Measurements from ENCODE around the gene UGT1A10.
"Not testable (repeated sequence)": the region's sequence is repeated elsewhere in the genome, so short reads cannot be mapped to it uniquely, and the experiment has no call there.

The UGT1A10 gene

DNA sequence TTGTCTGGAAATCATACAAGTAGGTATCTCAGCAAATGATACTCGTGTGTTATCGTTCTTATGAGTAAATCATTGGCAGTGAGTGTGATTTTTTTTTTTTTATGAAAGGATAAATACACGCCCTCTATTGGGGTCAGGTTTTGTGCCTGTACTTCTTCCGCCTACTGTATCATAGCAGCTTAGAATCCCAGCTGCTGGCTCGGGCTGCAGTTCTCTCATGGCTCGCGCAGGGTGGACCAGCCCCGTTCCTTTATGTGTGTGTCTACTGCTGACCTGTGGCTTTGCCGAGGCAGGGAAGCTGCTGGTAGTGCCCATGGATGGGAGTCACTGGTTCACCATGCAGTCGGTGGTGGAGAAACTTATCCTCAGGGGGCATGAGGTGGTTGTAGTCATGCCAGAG lies at the start of gene UGT1A10:
Gene UGT1A10 (plus strand): TSS at position 143 of the 400 bp plus-strand sequence. CDS start 75 bp downstream, at position 218.
- not testable (repeated sequence) for DNase-seq (ENCODE audit: low read depth in 2 of 2)

DNA sequence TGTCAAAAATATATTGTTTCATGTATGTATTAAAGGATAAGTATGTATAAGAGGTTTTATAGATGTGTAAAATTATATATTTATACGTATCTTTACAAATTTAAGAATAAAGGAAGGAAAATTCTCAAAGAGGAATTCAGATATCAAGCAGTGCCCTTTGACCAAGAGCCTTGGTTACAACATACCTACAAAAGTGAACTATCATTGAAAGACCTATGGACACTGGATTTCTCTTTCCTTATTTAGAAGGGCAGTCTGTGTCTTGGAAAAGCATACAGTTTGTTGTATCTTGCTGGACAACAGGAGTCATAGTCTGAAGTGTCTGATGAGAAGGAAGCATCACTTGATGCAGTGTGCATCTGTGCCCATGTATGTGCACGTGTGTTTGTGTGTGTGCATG lies 47.8 kb upstream of the UGT1A10 start:
- DNase-seq (ENCODE audit: low read depth in 2 of 2): no peak

DNA sequence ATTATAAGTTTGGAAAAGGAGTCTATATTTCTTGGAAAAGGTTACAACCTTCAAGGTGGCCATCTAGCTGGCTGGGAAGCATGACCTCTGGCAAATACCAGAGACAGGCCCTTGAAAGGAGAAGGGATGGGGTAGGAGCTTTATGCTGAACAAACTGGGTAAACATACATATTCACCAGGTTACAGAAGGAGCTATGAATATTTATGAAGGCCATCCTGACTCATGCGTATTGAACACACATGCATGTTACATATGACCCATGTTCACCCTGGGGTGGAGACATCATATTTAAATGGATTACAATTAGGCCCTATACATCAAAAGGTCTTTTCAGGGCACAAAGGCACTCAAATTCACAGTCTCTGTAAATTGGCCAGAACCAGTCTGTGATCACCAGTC lies 43.5 kb upstream of the UGT1A10 start:
- not testable (repeated sequence) for DNase-seq (ENCODE audit: low read depth in 2 of 2)

DNA sequence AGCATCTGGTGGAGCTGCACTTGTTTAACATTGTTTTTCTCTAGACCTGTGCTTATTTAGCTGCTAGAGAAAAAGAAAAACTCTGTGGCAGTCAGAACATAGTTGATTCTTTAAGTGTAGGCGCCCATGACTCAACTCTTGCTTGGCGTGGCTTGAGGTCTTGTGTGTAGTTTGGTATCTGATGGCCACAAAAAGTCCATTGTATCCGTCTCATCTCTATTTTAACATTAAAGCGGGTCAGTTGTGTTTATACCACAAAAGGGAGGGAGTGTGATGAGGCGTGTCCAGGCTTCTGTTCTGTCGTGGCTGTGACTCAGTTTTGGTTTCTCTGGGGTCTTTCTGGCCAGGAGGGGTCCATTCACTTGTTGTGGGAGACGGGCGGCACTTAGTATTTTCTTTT lies 43.0 kb upstream of the UGT1A10 start:
- no peak for DNase-seq (ENCODE audit: low read depth in 2 of 2)

DNA sequence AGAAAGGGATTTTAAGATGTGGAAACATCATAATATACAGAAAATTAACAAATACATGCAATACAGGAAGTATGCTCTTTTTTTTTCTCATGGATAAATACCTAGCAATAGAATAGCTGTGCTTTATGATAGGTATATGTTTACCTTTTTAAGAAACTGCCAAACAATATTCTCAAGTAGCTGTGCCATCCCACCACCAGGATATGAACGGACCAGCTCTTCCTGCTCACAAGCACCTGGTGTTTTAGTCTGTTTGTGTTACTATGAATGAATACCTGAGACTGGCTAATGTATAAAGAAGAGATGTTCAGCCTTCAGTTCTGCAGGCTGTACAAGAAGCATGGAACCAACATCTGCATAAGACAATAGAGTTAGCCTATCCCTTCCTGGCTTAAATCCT lies 38.7 kb upstream of the UGT1A10 start:
- no peak for DNase-seq (ENCODE audit: low read depth in 2 of 2)

DNA sequence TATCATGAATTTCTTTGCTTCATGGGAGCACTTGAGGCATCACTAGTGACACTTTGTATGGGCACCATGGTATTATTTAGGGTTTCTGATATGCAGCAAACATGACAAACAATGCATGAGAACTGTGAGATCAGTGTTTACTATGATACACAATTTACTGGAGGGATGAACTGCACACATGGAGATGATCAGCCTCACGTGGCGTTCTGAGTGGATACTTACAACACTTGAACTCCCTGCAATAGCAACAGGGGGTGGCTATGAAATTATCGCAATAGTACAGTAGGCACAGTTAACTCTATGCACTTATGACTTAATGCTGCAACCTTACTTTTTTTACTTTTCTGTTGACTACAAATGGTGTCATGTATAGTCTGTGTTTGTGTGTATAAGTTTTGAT lies 37.3 kb upstream of the UGT1A10 start:
- no peak for DNase-seq (ENCODE audit: low read depth in 2 of 2)

DNA sequence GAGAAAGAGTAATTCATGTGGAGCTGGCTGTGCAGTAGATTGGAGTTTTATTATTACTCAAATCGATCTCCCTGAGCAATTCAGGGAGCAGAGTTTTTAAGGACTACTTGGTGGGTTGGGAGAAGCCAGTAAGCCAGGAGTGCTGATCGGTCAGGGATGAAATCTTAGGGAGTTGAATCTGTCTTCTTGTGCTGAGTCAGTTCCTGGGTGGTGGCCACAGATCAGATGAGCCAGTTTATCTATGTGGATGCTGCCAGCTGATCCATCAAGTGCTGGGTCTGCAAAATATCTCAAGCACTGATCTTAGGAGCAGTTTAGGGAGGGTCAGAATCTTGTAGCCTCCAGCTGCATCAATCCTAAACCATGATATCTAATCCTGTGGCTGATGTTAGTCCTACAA lies 35.9 kb upstream of the UGT1A10 start:
- no peak for DNase-seq (ENCODE audit: low read depth in 2 of 2)

DNA sequence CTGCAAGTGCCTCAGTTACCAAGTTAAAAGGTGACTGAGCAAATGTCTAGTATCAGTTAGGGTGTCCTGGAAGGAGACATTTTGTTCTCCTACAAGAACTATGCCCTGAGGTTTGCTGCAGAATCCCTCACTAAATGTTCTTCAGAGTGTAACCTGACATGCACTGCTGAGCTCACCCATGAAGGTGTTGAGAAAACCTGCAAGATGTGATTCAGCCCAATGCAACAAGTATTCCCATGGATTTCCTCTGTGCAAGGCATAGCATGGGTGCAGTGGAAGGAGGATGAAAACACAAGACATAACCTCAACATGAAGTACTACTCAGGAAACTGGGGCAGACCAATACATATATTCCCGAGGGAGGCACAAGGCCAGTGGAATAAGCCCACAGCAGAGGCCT lies 34.2 kb upstream of the UGT1A10 start:
- DNase-seq (ENCODE audit: low read depth in 2 of 2): no peak

DNA sequence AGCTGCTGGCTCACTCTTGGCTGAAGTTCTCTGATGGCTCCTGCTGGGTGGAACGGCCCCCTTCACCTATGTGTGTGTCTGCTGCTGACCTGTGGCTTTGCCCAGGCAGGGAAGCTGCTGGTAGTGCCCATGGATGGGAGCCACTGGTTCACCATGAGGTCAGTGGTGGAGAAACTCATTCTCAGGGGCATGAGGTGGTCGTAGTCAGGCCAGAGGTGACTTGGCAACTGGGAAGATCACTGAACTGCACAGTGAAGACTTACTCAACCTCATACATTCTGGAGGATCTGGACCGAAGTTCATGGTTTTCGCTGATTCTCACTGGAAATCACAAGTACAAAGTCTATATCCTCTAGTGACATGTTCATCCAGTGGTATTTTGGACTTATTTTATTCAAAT lies 32.7 kb upstream of the UGT1A10 start:
- no peak for DNase-seq (ENCODE audit: low read depth in 2 of 2)

DNA sequence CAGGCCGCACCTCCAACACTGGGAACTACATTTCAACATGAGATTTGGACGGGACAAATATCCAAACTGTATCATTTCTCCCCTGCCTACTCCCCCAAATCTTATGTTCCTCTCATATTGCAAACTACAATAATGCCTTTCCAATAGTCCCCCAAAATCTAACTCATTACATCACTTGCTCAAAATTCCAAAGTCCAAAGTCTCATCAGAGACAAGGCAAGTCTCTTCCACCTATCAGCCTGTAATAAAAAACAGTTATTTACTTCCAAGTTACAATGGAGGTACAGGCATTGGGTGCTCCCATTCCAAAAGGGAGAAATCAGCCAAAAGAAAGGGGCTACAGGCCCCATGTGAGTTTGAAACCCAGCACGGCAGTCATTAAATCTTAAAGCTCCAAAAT lies 31.4 kb upstream of the UGT1A10 start:
- no peak for DNase-seq (ENCODE audit: low read depth in 2 of 2)

DNA sequence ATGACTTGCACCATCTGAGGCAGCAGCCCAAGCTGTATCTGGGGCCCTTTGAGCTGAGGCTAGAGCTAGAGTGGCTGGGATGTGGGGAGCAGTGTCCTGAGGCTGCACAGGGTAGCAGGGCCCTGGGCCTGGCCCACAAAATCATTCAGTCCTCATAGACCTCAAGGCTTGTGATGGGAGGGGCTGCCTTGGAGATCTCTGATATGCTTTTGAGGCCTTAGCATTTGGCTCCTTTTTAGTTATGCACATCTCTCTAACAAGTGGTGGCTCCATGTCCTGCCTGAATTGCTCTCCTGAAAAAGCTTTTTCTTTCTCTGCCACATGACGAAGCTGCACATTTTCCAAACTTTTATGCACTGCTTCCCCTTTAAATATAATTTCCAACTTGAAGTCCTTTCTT lies 30.6 kb upstream of the UGT1A10 start:
- DNase-seq (ENCODE audit: low read depth in 2 of 2): no peak

DNA sequence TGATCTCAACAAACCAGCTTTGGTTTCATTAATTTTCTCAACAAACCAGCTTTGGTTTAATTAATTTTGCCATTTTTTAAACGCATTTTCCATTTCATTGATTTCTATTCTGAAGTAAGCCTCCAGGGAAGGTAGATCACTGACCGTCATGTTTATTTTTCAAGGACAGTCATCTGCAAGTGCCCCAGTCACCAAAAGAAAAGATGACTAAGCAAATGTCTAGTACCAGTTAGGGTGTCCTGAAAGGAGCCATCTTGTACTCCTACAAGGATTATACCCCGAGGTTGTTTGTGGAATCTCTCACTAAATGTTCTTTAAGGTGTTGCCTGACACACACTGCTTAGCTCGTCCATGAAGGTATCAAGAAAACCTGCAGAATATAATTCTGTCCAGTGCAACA lies 25.0 kb upstream of the UGT1A10 start:
- no peak for DNase-seq (ENCODE audit: low read depth in 2 of 2)

DNA sequence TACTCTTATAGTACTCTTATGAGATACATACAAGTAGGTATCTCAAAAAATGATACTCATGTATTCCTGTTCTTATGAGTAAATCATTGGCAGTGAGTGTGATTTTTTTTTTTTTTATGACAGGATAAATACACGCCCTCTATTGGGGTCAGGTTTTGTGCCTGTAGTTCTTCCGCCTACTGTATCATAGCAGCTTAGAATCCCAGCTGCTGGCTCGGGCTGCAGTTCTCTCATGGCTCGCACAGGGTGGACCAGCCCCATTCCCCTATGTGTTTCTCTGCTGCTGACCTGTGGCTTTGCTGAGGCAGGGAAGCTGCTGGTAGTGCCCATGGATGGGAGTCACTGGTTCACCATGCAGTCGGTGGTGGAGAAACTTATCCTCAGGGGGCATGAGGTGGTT lies 18.8 kb upstream of the UGT1A10 start, which contains the start of gene UGT1A8:
Gene UGT1A8 (plus strand): TSS at position 158 of the 400 bp plus-strand sequence. CDS start 75 bp downstream, at position 233.
- DNase-seq (ENCODE audit: low read depth in 2 of 2): not testable (repeated sequence)

DNA sequence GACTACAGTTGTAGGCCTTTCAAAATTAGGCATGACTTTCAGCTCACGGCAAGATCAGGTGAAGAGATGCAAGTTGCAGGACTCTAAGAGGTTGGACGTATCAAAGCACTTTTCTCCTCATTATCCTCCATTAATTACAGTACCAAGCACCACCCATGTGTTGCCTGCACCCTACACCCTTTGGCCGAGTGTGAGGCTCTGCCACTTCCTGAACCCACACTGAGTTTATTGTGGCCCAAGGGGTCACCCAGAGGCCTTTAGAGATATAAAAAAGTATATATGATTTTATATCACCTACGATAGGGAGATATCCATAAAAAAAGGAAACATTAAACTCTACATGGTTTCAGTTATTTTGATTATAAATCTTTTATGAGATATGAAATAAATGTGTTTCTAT lies 16.0 kb upstream of the UGT1A10 start:
- DNase-seq (ENCODE audit: low read depth in 2 of 2): no peak

DNA sequence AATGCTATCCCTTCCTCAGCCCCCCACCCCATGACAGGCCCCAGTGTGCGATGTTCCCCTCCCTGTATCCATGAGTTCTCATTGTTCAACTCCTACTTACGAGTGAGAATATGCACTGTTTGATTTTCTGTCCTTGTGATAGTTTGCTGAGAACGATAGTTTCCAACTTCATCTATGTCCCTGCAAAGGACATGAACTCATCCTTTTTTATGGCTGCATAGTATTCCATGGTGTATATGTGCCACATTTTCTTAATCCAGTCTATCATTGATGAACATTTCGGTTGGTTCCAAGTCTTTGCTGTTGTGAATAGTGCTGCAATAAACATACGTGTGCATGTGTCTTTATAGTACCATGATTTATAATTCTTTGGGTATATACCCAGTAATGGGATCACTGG lies 14.4 kb upstream of the UGT1A10 start:
- not testable (repeated sequence) for DNase-seq (ENCODE audit: low read depth in 2 of 2)

DNA sequence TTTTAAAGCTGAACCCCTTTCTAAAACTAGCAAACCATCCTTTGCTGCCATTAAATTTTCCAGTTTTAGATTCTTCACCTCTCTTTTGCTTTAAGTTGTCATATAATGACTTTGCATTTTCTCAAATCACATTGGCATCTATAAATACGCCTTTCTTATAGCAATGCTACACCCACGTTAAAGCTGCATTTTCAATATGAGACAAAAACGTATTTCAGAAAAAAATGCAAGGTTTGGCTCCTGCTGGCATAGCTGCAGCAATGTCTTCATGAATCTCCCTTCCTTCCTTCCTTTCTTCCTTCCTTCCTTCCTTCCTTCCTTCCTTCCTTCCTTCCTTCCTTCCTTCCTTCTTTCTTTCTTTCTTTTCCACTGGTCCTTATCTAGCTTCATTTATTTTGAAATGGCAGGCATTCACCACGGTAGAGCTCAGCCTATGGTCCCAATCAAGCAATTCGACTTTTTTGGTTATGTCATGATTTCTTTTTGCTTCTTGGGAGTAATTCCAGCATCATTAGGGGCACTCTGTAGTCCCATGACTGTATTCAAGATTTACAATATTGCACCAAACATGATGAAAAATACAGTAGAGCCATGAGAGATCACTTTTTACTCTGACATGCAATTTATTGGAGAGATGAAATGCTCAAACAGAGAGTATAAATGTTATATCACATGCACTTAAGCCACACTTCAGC lies 8.8 kb upstream of the UGT1A10 start:
- DNase-seq (ENCODE audit: low read depth in 2 of 2): no peak

DNA sequence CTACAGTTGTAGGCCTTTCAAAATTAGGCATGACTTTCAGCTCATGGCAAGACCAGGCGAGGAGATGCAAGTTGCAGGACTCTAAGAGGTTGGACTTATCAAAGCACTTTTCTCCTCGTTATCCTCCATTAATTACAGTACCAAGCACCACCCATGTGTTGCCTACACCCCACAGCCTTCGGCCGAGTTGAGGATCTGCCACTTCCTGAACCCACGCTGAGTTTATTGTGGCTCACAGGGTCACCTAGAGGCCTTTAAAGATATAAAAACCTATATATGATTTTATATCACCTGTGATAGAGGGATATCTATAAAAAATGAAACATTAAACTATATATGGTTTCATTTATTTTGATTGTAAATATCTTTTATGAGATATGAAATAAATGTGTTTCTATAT lies 2.6 kb downstream of the UGT1A10 start:
- no peak for DNase-seq (ENCODE audit: low read depth in 2 of 2)

DNA sequence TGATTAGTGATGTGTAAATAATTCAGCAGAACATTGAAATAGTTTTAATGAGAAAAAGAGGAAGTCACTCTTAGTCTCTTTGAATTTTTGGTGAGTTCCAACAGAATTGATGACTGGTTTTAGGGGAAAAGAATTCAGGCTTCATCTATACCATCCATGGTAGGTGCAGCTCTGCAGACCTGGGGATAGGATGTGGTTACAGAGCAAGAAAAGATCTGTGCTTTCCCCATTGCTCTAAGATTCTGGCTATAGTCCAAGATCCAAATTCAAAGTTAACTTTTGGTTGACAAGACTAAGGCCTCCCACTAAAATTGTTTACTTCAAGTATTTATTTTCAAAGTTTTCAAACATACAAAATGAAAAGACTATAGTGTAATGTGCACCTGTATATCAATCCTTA lies 3.6 kb downstream of the UGT1A10 start:
- no peak for DNase-seq (ENCODE audit: low read depth in 2 of 2)

DNA sequence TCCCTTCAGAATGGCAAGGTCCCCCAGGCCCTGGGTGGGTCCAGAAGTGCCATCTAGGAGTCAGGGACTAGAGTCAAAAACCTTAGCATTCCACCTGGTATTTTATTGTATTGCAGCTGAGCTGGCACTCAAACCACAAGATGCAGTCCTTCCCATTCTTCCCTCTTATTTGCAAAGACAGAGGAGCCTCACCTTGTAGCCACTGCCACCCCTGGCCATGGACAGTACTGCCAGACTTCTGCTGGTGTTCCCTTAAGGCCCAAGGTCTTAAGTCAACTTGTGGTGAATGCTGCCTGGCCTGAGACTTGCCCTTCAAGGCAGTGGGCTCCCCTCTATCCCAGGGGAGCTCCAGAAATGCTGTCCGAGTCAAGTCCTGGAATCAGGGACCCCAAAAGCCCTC lies 6.9 kb downstream of the UGT1A10 start:
- no peak for DNase-seq (ENCODE audit: low read depth in 2 of 2)

DNA sequence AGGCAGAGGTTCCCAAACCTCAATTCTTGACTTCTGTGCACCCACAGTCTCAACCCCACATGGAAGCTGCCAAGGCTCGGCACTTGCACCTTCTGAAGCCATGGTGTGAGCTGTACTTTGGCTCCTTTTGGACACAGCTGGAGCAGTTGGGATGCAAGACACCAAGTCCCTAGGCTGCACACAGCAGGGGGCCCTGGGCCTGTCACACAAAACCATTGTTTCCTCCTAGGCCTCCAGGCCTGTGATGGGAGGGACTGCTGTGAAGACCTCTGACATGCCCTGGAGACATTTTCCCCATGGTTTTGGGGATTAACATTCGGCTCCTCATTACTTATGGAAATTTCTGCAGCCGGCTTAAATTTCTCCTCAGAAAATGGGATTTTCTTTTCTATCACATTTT lies 9.8 kb downstream of the UGT1A10 start:
- not testable (repeated sequence) for DNase-seq (ENCODE audit: low read depth in 2 of 2)

DNA sequence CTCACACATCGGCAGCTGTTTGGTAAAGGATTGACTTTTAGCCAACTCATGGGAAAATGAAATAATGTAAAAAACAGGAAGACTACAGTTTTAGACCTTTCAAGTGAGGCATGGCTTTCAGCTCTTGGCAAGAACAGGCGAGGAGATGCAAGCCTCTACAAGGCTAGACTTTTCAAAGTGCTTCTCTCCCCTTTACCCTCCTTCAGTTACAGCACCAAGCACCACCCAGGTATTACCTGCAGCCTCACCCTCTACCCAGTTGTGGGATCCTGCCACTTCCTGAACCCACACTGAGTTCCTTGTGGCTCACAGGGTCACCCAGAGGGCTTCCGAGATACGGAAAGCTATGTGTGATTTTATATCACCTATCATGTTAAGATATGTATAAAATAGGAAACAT lies 14.7 kb downstream of the UGT1A10 start:
- DNase-seq (ENCODE audit: low read depth in 2 of 2): no peak

DNA sequence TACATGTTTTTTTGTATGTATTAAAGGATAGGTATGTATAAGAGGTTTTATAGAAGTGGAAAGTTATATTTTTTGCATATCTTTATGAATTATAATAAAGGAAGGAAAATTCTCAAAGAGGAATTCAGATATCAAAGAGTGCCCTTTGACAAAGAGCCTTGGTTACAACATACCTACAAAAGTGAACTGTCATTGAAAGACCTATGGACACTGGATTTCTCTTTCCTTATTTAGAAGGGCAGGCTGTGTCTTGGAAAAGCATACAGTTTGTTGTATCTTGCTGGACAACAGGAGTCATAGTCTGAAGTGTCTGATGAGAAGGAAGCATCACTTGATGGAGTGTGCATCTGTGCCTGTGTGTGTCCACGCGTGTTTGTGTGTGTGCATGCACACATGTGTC lies 15.2 kb downstream of the UGT1A10 start:
- DNase-seq (ENCODE audit: low read depth in 2 of 2): no peak

DNA sequence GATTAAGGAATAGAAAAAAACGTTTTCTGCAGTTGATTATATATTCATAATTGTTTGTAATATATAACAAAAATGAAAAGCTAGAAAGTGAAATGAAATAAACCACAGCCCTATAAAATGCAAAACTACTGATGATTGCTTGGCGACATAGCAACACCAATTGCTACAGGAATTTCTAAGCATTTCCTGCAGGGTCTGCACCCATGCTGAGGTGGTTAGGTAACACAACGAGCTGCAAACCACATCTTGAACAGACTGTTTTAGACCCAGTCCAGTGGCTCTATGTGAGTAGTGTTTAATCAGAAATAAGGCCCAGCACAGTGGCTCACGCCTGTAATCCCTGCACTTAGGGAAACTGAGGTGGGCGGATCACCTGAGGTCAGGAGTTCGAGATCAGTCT lies 18.3 kb downstream of the UGT1A10 start:
- DNase-seq (ENCODE audit: low read depth in 2 of 2): no peak

DNA sequence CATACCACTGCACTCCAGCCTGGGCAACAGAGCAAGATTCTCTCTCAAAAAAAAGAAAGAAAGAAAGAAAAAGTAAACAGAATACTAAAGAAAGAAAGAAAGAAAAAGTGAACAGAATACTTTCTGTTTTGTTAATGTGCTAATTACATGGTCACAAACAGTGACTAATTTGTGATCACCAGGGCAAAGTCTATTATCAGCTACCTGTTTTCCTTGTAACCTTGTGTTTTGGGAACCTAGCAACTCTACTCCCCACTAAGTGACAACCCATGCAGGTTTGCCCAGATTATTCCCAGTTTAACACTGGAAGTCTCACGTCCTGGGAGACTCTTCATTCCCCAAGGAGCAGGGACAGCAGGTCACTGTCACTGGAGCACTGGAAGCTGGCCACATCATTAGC lies 18.8 kb downstream of the UGT1A10 start:
- no peak for DNase-seq (ENCODE audit: low read depth in 2 of 2)

All from stimulated activated CD4-positive, alpha-beta T cell treated with anti-CD3 and anti-CD28 coated beads, Interleukin-1b, Interleukin-23, amount 100 ng/mL, for 4 hours (primary cell).